Measurements from ENCODE around the gene ARL5B.

The ARL5B gene

GRCh38 chr10:18659819-18660535 lies 746 bp downstream of the ARL5B start:
- DNase-seq: no peak

GRCh38 chr10:18660816-18661431 lies 1.7 kb downstream of the ARL5B start:
- DNase-seq: no peak

- DNase-seq: no peak
Observed at GRCh38 chr10:18664841-18665478, 5.7 kb downstream of the ARL5B start.

- no peak for DNase-seq
Observed at GRCh38 chr10:18665815-18666558, 6.8 kb downstream of the ARL5B start.

GRCh38 chr10:18666810-18667209 lies 7.6 kb downstream of the ARL5B start:
- no peak for DNase-seq

- no peak for DNase-seq
Observed at GRCh38 chr10:18668026-18668425, 8.8 kb downstream of the ARL5B start.

- DNase-seq: no peak
Observed at GRCh38 chr10:18675086-18675801, 16.0 kb downstream of the ARL5B start.

GRCh38 chr10:18680754-18681153 lies 21.5 kb downstream of the ARL5B start:
- DNase-seq: no peak

- DNase-seq: no peak
Observed at GRCh38 chr10:18681366-18681765, 22.1 kb downstream of the ARL5B start.

- no peak for DNase-seq
Observed at GRCh38 chr10:18681971-18682411, 22.8 kb downstream of the ARL5B start.

GRCh38 chr10:18683427-18683826 lies 24.2 kb downstream of the ARL5B start:
- no peak for DNase-seq

GRCh38 chr10:18684416-18684815 lies 25.2 kb downstream of the ARL5B start:
- no peak for DNase-seq

- no peak for DNase-seq
Observed at GRCh38 chr10:18684953-18685352, 25.7 kb downstream of the ARL5B start.

GRCh38 chr10:18685555-18685954 lies 26.3 kb downstream of the ARL5B start:
- no peak for DNase-seq

GRCh38 chr10:18687195-18687594 lies 28.0 kb downstream of the ARL5B start:
- DNase-seq: no peak

- no peak for DNase-seq
Observed at GRCh38 chr10:18687706-18688105, 28.5 kb downstream of the ARL5B start.

GRCh38 chr10:18689498-18689897 lies 30.3 kb downstream of the ARL5B start:
- no peak for DNase-seq

- DNase-seq: no peak
Observed at GRCh38 chr10:18690541-18690940, 31.3 kb downstream of the ARL5B start.

GRCh38 chr10:18699849-18700840 lies 40.9 kb downstream of the ARL5B start:
- DNase-seq: no peak

- DNase-seq: no peak
Observed at GRCh38 chr10:18703521-18703920, 44.3 kb downstream of the ARL5B start.

- DNase-seq: no peak
Observed at GRCh38 chr10:18710201-18710653, 51.0 kb downstream of the ARL5B start.

Measured in NK-92 treated with Interleukin-12 subunit alpha and Interleukin-12 subunit beta, amount 100 ng/mL, for 24 hours (cell line).